ENCODE results near the gene RPTOR. TPM values are rescaled to one million over a fixed set of nuclear protein-coding genes. Genes with fewer than 3 reads are reported as not detected.

Gene RPTOR
- total RNA-seq, 4 donors from 2014 or later: 19.0 to 48.3 (median 27.3) TPM

DNA sequence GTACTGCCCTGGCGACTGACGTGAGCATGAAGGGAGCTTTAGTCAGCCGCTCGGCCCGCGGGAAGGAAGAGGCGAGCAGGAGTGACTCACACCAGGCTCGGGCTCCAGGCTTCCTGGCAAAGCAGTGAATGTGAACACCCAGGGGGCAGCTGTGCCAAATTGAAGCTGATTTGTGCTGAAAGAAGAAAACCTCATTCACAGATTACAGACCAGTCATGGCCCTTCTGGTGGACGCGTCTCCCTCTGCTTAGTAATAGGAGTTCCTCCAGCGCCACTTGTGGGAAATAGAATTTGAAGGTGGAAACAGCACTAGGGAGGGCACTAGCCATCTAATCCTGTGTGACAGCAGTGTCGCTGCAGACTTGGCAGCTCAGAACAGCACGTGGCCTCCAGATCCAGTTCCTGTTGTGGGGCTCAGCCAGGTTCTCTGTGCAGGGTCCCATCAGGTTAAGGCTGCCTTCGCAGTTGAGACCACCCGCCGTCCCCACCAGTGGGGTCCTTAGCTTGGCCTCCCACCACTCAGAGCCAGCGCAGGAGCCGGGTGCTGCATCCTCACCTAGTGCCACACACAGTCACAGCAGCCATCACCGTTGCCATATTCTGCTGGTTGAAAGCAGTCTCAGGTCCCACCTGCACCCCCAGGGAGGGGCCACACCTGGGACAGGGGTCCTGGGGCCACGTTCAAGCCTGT, 282.5 kb downstream of the RPTOR start:
- H3K9me3 ChIP-seq: no peaks in the 10 kb centered on the region
- no peaks in the 10 kb centered on the region for H3K4me1 ChIP-seq
- H3K27ac ChIP-seq: peak overlapping the region in 1 of 2 donors; percentile 51
- intact Hi-C loops (cut with DNase I; ENCODE audit: low total_unique reads): no loop called here
- no peaks in the 10 kb centered on the region for H3K27me3 ChIP-seq
- DNase-seq: peak; percentile 45 to 67
- H3K4me3 ChIP-seq: no peak overlapping the region
- TF ChIP-seq POLR2A (IDR thresholded peaks at IDR 0.05): no peak
- no peak for TF ChIP-seq CTCF (IDR thresholded peaks at IDR 0.05)
- no peaks in the 10 kb centered on the region for H3K36me3 ChIP-seq

- TF ChIP-seq POLR2A (IDR thresholded peaks at IDR 0.05): no peak
- no peak for TF ChIP-seq CTCF (IDR thresholded peaks at IDR 0.05)
- DNase-seq: no peak
- Histone ChIP-seq H3K4me1 (no peaks in the 10 kb centered on the region), H3K9me3 (no peaks in the 10 kb centered on the region), H3K4me3 (no peak overlapping the region), H3K36me3 (no peaks in the 10 kb centered on the region), H3K27me3 (no peaks in the 10 kb centered on the region), H3K27ac (peak overlapping the region in 1 of 2 donors; percentile 5)
- intact Hi-C loops (cut with DNase I; ENCODE audit: low total_unique reads): no loop called here
These were observed 283.3 kb downstream of the RPTOR start for GRCh38 chr17:80827646-80828643.

GRCh38 chr17:80829166-80829813, 284.7 kb downstream of the RPTOR start:
- DNase-seq: no peak
- no peaks in the 10 kb centered on the region for H3K27me3 ChIP-seq
- TF ChIP-seq CTCF (IDR thresholded peaks at IDR 0.05) (no peak), POLR2A (IDR thresholded peaks at IDR 0.05) (no peak)
- H3K36me3 ChIP-seq: no peaks in the 10 kb centered on the region
- no peak overlapping the region for H3K27ac ChIP-seq
- intact Hi-C loops (cut with DNase I; ENCODE audit: low total_unique reads): no loop called here
- no peaks in the 10 kb centered on the region for H3K9me3 ChIP-seq
- no peak overlapping the region for H3K4me3 ChIP-seq
- H3K4me1 ChIP-seq: peaks cover 0 to 4% of the 10 kb centered on the region in 2 donors

DNA sequence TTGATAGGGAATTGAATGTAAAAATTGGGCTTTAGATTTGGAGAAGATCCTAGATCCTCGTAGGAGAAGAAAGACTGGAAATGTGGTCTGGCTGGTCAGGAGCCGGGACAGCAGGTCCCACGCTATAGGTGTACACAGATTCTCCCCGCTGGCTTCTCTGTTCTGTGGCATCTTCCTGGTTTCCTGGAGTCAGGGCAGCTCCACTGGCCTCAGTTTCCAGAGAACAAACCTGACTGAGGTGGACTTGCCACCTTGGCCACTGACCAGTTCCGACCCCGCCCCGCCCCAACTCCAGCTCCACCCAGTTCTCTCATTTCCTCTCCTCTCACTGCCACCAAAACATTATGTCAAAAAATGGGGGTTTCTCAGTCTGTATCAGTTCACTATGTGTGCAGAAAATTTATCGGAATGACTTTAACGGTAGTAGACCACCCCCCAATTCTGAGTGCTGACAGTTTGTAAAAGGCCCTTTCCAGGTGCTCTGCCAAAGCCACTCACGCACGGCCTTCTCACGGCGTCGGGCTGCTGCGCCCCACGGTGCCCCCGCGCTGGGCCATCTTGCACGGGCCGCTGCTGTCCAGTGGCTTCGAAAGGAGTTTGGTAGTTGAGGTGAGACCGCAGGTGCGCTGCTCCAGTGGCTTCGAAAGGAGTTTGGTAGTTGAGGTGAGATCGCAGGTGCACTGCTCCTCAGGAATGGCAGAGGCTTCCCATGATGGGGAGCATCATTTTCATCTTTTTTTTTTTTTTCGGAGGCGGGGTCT, 285.6 kb downstream of the RPTOR start:
- no peak for DNase-seq
- intact Hi-C loops (cut with DNase I; ENCODE audit: low total_unique reads): no loop called here
- no peaks in the 10 kb centered on the region for H3K27me3 ChIP-seq
- TF ChIP-seq CTCF (IDR thresholded peaks at IDR 0.05) (no peak), POLR2A (IDR thresholded peaks at IDR 0.05) (no peak)
- H3K36me3 ChIP-seq: no peaks in the 10 kb centered on the region
- H3K4me3 ChIP-seq: no peak overlapping the region
- peaks cover 0 to 4% of the 10 kb centered on the region in 2 donors for H3K4me1 ChIP-seq
- H3K9me3 ChIP-seq: no peaks in the 10 kb centered on the region
- no peak overlapping the region for H3K27ac ChIP-seq
